Neural cell (in vitro differentiated cells): ENCODE results near the gene AP2B1. TPM values are rescaled to one million over a fixed set of nuclear protein-coding genes. Genes with fewer than 3 reads are reported as not detected.

ENCODE experiments used
- H2AFZ ChIP-seq: fragments of 200-600, 300-800 bp; sonication (generic), shearing (Covaris generic); 2 replicates; pipeline ENCODE4 v1.6.0; 2014; ENCODE audit warnings: low read depth, mild to moderate bottlenecking, antibody characterized with exemption, low read length, moderate library complexity
- H3F3A ChIP-seq: fragments of 200-600 bp; shearing (Covaris generic); 2 replicates; pipeline ENCODE4 v1.6.1; 2016; ENCODE audit warnings: mild to moderate bottlenecking, moderate library complexity, mixed read lengths, antibody characterized with exemption, low read length; ENCODE audit not compliant: insufficient read depth, poor library complexity, severe bottlenecking
- H3K27ac ChIP-seq: fragments of 200-600, 300-800 bp; sonication (generic), shearing (Covaris generic); 2 replicates; pipeline ENCODE4 v1.5.1; 2014; ENCODE audit warnings: mild to moderate bottlenecking, low read length, moderate library complexity
- H3K27me3 ChIP-seq: fragments of 300-800, 200-600 bp; sonication (generic), shearing (Covaris generic); 2 replicates; pipeline ENCODE4 v1.6.0; 2014; ENCODE audit warnings: mild to moderate bottlenecking, low read depth, low read length, moderate library complexity; ENCODE audit not compliant: insufficient read depth
- H3K36me3 ChIP-seq: fragments of 300-800, 200-600 bp; sonication (generic), shearing (Covaris generic); 2 replicates; pipeline ENCODE4 v1.5.1; 2014; ENCODE audit warnings: mild to moderate bottlenecking, antibody characterized with exemption, low read length, moderate library complexity; ENCODE audit not compliant: insufficient read depth
- H3K4me2 ChIP-seq: fragments of 300-800, 200-600 bp; sonication (generic), shearing (Covaris generic); 2 replicates; pipeline ENCODE4 v1.6.0; 2014; ENCODE audit warnings: mild to moderate bottlenecking, low read length
- H3K4me3 ChIP-seq: fragments of 300-800, 200-600 bp; sonication (generic), shearing (Covaris generic); 2 replicates; pipeline ENCODE4 v1.5.1; 2014; ENCODE audit warnings: mild to moderate bottlenecking, low read length, moderate library complexity
- H3K79me2 ChIP-seq: fragments of 200-600 bp; shearing (Covaris generic); replicated peaks from 2 replicates; pipeline ENCODE4 v1.6.0; 2014; ENCODE audit warnings: mild to moderate bottlenecking, low read length, moderate library complexity; ENCODE audit not compliant: insufficient read depth
- H3K9ac ChIP-seq: fragments of 300-800, 200-600 bp; sonication (generic), shearing (Covaris generic); 2 replicates; pipeline ENCODE4 v1.6.1; 2016; ENCODE audit warnings: mild to moderate bottlenecking, low read length, mixed read lengths
- H3K9me2 ChIP-seq: fragments of 200-600 bp; shearing (Covaris generic); 2 replicates; pipeline ENCODE4 v1.6.1; 2016; ENCODE audit warnings: mild to moderate bottlenecking, low read length, mixed read lengths; ENCODE audit not compliant: insufficient read depth
- H3K9me3 ChIP-seq: fragments of 200-600, 300-800 bp; sonication (generic), shearing (Covaris generic); 2 replicates; pipeline ENCODE4 v1.6.1; 2016; ENCODE audit warnings: mild to moderate bottlenecking, mixed run types, low read length, moderate library complexity, mixed read lengths
- H4K20me1 ChIP-seq: fragments of 200-600 bp; shearing (Covaris generic); 2 replicates; pipeline ENCODE4 v1.6.1; 2016; ENCODE audit warnings: mild to moderate bottlenecking, mixed run types; ENCODE audit not compliant: insufficient read depth
- EP300 ChIP-seq: fragments of 450-650 bp; conservative IDR thresholded peaks from 2 replicates; pipeline ENCODE4 v1.6.1; 2014; ENCODE audit warnings: antibody characterized with exemption, mild to moderate bottlenecking, moderate library complexity; ENCODE audit not compliant: poor library complexity, severe bottlenecking
- EZH2 ChIP-seq: fragments of 200-600, 300-800 bp; shearing (Covaris generic), sonication (generic); IDR thresholded peaks from 2 replicates; pipeline ENCODE4 v1.6.1; 2014; ENCODE audit warnings: antibody characterized with exemption, low read length, borderline replicate concordance, mild to moderate bottlenecking; ENCODE audit not compliant: insufficient read depth, poor library complexity, severe bottlenecking
- MXI1 ChIP-seq: fragments of 450-650 bp; conservative IDR thresholded peaks from 2 replicates; pipeline ENCODE4 v1.6.1; 2014; ENCODE audit warnings: antibody characterized with exemption, mild to moderate bottlenecking; ENCODE audit not compliant: poor library complexity, severe bottlenecking
- POLR2AphosphoS5 ChIP-seq: IDR thresholded peaks from 2 replicates; pipeline ENCODE4 v1.6.1; 2012
- RAD21 ChIP-seq: fragments of 450-650 bp; conservative IDR thresholded peaks from 2 replicates; pipeline ENCODE4 v1.6.1; 2014; ENCODE audit warnings: antibody characterized with exemption, mild to moderate bottlenecking, moderate library complexity
- SMC3 ChIP-seq: fragments of 450-650 bp; conservative IDR thresholded peaks from 2 replicates; pipeline ENCODE4 v1.6.1; 2014; ENCODE audit warnings: antibody characterized with exemption, mild to moderate bottlenecking, moderate library complexity; ENCODE audit not compliant: poor library complexity
- TAF1 ChIP-seq: IDR thresholded peaks from 2 replicates; pipeline ENCODE4 v1.6.1; 2012; ENCODE audit warnings: low read depth
- polyA plus RNA-seq: library from polyadenylated mRNA; depleted of rRNA; stranded (reverse); fragments of >200 nt; gene quantifications from 2 replicates; pipeline ENCODE4 v1.2.3, GENCODE V29; 2014
- TF ChIP-seq, protein P1 (sequence below): IDR thresholded peaks from 2 replicates; pipeline ENCODE4 v1.6.1; 2012; ENCODE audit warnings: borderline replicate concordance
- TF ChIP-seq, protein P2 (sequence below): fragments of 450-650 bp; IDR thresholded peaks from 2 replicates; pipeline ENCODE4 v1.5.1; 2014; ENCODE audit warnings: antibody characterized with exemption, mild to moderate bottlenecking, moderate library complexity; ENCODE audit not compliant: poor library complexity, severe bottlenecking

Gene AP2B1
- polyA plus RNA-seq, 1 donor from 2014 or later: 59.5 TPM

DNA sequence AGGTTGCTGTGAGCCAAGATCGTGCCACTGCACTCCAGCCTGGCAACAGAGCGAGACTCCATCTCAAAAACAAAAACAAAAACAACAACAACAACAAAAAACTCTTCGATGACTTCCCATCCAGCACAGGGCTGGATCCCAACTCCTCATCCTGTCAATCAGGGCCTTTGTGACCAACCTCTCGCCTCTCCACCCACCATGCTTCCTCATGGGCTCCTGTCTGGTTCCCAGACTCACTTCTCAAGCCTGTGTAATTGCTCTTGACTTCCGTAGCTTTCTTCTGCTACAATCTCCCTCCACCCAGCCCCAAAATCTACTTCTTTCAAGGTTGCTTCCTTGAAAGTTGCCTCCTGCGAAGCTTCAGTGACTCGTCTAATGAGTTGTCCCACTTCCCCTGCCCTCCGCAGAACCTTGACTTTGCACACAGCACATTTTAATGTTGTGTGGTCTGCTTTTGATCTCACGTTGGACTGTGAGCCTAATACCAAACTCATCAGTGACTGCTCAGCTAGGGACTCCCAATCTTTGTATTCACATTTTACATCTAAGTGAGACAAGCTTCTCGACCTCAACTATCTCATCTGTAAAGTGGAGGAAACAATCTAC, 143.4 kb downstream of the AP2B1 start:
- no peaks in the 10 kb centered on the region for H4K20me1 ChIP-seq
- no peaks in the 10 kb centered on the region for H3K9me3 ChIP-seq
- H3K4me3 ChIP-seq: no peak overlapping the region
- H3K79me2 ChIP-seq: no peaks in the 10 kb centered on the region
- no peak overlapping the region for H3K9ac ChIP-seq
- no peaks in the 10 kb centered on the region for H3F3A ChIP-seq
- TF ChIP-seq SMC3 (no peak), TAF1 (no peak), POLR2AphosphoS5 (no peak), EZH2 (no peak), MXI1 (no peak), EP300 (no peak), RAD21 (no peak)
- TF ChIP-seq, protein P1, sequence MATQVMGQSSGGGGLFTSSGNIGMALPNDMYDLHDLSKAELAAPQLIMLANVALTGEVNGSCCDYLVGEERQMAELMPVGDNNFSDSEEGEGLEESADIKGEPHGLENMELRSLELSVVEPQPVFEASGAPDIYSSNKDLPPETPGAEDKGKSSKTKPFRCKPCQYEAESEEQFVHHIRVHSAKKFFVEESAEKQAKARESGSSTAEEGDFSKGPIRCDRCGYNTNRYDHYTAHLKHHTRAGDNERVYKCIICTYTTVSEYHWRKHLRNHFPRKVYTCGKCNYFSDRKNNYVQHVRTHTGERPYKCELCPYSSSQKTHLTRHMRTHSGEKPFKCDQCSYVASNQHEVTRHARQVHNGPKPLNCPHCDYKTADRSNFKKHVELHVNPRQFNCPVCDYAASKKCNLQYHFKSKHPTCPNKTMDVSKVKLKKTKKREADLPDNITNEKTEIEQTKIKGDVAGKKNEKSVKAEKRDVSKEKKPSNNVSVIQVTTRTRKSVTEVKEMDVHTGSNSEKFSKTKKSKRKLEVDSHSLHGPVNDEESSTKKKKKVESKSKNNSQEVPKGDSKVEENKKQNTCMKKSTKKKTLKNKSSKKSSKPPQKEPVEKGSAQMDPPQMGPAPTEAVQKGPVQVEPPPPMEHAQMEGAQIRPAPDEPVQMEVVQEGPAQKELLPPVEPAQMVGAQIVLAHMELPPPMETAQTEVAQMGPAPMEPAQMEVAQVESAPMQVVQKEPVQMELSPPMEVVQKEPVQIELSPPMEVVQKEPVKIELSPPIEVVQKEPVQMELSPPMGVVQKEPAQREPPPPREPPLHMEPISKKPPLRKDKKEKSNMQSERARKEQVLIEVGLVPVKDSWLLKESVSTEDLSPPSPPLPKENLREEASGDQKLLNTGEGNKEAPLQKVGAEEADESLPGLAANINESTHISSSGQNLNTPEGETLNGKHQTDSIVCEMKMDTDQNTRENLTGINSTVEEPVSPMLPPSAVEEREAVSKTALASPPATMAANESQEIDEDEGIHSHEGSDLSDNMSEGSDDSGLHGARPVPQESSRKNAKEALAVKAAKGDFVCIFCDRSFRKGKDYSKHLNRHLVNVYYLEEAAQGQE: no peak
- TF ChIP-seq, protein P2, sequence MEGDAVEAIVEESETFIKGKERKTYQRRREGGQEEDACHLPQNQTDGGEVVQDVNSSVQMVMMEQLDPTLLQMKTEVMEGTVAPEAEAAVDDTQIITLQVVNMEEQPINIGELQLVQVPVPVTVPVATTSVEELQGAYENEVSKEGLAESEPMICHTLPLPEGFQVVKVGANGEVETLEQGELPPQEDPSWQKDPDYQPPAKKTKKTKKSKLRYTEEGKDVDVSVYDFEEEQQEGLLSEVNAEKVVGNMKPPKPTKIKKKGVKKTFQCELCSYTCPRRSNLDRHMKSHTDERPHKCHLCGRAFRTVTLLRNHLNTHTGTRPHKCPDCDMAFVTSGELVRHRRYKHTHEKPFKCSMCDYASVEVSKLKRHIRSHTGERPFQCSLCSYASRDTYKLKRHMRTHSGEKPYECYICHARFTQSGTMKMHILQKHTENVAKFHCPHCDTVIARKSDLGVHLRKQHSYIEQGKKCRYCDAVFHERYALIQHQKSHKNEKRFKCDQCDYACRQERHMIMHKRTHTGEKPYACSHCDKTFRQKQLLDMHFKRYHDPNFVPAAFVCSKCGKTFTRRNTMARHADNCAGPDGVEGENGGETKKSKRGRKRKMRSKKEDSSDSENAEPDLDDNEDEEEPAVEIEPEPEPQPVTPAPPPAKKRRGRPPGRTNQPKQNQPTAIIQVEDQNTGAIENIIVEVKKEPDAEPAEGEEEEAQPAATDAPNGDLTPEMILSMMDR: no peak
- no peaks in the 10 kb centered on the region for H3K9me2 ChIP-seq
- H3K27ac ChIP-seq: no peak overlapping the region
- no peaks in the 10 kb centered on the region for H3K27me3 ChIP-seq
- H3K36me3 ChIP-seq: no peaks in the 10 kb centered on the region
- H3K4me2 ChIP-seq: no peak overlapping the region
- no peak overlapping the region for H2AFZ ChIP-seq

DNA sequence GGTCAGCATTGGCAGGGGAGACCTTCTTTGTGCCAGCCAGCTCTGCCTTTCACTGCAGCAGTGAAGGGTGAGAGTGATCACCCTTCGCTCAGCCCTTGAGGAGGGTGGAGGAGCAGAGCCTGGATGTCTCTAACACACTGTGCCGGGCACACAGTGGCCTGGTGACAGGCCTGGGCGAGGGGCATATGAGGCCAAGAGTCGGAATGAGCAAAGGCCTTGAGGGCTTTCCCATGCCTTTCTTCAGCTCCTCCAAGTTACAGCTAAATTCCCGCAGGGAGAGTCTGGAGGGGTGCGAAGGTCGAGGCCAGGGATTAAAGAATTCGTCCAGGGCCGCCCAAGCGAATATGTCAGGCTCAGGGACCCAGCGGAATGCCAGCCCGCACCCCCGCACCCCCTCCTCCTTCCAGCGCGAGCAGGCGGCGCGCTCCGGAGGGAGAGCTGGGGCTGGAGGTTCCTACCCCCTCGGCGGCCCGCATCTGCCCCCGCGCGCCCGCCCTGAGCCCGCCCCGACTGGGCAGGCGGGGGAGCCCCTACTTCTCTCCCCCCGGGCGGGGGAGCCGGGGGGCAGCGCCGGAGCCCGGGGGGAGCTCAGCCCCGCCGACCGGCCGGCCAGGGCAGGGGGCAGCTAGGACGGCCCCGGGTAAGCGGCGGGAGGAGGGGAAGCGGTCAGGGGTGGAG, 144.3 kb downstream of the AP2B1 start, which contains the start of gene RASL10B:
TSS of gene RASL10B (plus strand) at position 401 of the 678 bp plus-strand sequence. CDS start 3,546 bp downstream, outside the sequence.
- no peaks in the 10 kb centered on the region for H3K36me3 ChIP-seq
- no peaks in the 10 kb centered on the region for H3K79me2 ChIP-seq
- TF ChIP-seq POLR2AphosphoS5 (peak; percentile 64), TAF1 (no peak), RAD21 (no peak), EP300 (no peak), SMC3 (no peak), EZH2 (no peak), MXI1 (peak; percentile 30)
- TF ChIP-seq, protein P1: no peak
- TF ChIP-seq, protein P2: no peak
- no peak within 1 kb of the TSS for H3K27ac ChIP-seq
- no peaks in the 10 kb centered on the region for H3K9me3 ChIP-seq
- peak within 1 kb of the TSS; percentile 27 for H2AFZ ChIP-seq
- H3K9ac ChIP-seq: peak within 1 kb of the TSS; percentile 62
- no peaks in the 10 kb centered on the region for H3K27me3 ChIP-seq
- no peaks in the 10 kb centered on the region for H4K20me1 ChIP-seq
- peak within 1 kb of the TSS; percentile 82 for H3K4me3 ChIP-seq
- H3K9me2 ChIP-seq: no peaks in the 10 kb centered on the region
- peak within 1 kb of the TSS; percentile 62 for H3K4me2 ChIP-seq
- no peaks in the 10 kb centered on the region for H3F3A ChIP-seq
